Frontal cortex (tissue), 4 donors: ENCODE results near the gene CCBE1. TPM values are rescaled to one million over a fixed set of nuclear protein-coding genes. Genes with fewer than 3 reads are reported as not detected.
"Not testable (repeated sequence)": the region's sequence is repeated elsewhere in the genome, so short reads cannot be mapped to it uniquely, and the experiment has no call there.

ENCODE experiments used
- DNase-seq, 2 donors: peaks; one replicate each; pipeline ENCODE4 v3.0.0; 2012; ENCODE audit warnings: low spot score in 2 of 2
- FAIRE-seq: peaks from 2 replicates; lab custom pipeline; 2012; peaks lifted over from hg19 to GRCh38; lab: Jason Lieb, UNC
- total RNA-seq: library from RNA; depleted of rRNA; stranded (reverse); fragments of >200 nt; gene quantifications from one replicate; pipeline ENCODE4 v1.2.3, GENCODE V29; 2014
- donor health status: control.
- donor health status: control.
- donor health status: control.

CCBE1 gene
- 32.6 TPM for total RNA-seq

DNA sequence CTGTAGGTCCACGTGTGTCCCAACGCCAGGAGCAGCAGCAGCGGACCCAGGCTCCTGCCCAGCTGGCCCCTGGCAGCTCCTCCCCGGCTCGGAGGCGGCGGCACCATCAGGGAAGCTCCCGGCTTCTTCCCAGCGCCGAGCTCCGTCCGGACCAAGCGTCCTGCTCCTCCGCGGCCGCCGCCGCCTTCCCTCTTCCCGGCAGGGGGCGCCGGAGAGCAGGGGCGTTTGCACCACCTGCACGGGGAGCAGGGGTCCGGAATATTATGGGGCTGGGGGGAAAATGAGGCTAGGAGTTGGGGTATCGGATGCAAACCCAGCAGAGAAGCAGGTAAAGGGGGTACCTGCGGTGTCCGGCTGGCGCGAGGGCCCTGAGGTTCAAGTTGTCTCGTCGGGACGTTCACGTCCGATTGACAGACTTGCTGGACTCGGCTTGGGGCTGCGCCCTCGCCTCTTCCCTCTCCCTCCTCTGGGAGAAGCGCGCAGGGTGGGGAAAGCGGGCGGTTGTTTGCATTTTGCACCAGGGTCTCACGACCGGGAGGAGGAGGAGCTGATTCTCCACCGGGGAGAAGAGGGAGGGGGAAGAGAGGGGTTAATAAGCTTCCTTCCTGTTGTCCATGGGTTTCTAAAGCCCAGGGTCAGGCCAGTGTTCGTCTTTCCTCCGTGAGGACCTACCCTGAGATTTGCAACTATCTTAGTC lies at the start of gene CCBE1:
Gene CCBE1 (minus strand): TSS at position 188 of the 697 bp plus-strand sequence.
- FAIRE-seq, result no peak
- DNase-seq, result peak in 1 of 2 donors; percentile 46

DNA sequence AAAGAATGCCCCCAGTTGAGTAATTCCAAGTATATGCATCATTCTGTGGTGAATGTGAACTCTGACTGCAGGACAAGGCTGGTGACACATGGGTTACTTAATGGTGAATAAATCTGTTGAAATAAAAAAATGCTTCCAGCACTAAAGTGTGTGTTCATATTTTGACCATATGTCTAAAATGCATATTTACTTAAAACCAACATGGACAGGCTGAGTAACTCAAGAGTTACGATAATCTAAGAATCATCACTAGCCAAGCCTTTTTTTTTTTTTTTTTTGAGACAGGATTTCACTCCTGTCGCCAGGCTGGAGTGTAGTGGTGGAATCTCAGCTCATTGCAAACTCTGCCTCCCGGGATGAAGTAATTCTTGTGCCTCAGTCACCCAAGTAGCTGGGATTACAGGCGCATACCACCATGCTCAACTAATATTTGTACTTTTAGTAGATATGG lies 47.1 kb upstream of the CCBE1 start:
- DNase-seq (no peak), FAIRE-seq (no peak)

DNA sequence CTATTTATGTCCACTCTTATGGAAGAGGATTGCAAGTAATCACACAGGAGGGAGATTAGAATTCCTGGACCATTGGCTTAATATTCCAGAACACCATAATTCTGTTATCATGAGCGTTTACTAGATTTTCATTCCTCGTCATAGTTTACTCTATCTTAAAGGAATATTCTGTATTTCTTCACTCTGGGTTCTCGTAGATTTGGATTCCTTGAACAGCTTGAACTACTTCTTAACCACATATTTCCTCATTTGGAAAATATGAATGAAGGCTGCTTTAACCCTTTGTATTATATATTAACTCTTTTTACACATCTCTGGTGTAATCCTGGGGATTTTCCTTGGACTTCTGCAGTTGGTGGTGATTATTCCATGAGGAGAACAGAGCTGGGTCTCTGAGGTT lies 46.3 kb upstream of the CCBE1 start:
- FAIRE-seq, result no peak
- DNase-seq, result no peak

DNA sequence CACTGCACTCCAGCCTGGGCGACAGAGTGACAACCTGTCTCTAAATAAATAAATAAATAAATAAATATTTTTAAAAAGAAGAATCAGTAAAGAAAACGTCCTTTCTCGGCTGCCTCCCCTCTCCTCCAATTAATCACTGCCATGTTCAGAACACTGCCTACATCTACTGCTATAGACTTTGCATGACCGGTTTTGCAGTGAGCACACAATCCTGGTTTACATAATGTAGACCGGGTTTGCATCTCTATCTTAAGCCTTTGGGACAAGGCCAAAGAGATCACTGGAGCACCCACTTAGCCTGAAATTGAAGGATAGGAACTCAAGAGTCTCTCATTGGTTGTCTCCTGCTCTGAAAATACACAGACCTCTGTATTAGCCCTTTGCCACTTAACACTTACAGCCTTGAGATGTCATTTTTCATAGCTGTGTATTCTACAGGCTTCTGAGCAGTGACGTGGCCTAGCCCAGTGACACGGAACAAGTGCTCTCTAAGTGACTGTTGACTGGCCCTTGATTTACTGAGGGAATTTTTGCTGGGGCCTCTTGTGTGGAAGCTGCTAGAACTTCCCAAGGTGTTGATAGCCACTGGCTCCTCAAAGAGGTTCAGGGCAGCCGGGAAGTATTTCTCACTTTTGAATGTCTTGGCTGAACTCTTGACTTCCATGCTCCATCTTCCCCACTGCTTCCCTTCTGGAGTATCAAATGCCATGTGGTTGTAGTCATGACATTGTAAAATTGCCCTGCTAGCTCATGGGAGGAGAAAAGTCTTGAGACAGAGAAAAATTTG lies 45.3 kb upstream of the CCBE1 start:
- no peak for FAIRE-seq
- DNase-seq, result no peak

- no peak for DNase-seq
- no peak for FAIRE-seq
These were observed 42.9 kb upstream of the CCBE1 start for GRCh38 chr18:59740141-59740540.

- no peak for FAIRE-seq
- no peak for DNase-seq
These were observed 40.6 kb upstream of the CCBE1 start for GRCh38 chr18:59737776-59738300.

DNA sequence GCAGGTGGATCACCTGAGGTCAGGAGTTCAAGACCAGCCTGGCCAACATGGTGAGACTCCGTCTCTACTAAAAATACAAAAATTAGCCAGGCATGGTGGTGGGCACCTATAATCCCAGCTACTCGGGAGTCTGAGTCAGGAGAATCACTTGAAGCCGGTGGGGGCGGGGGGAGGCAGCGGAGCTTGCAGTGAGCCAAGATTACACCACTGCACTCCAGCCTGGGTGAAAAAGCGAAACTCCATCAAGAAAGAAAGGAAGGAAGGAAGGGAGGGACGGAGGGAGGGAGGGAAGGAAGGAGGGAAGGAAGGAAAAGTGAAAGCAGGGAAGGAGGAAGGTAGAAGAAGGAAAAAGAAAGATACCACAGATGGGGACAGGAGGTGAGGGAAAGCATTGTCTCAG lies 40.1 kb upstream of the CCBE1 start:
- not testable (repeated sequence) for FAIRE-seq, DNase-seq

DNA sequence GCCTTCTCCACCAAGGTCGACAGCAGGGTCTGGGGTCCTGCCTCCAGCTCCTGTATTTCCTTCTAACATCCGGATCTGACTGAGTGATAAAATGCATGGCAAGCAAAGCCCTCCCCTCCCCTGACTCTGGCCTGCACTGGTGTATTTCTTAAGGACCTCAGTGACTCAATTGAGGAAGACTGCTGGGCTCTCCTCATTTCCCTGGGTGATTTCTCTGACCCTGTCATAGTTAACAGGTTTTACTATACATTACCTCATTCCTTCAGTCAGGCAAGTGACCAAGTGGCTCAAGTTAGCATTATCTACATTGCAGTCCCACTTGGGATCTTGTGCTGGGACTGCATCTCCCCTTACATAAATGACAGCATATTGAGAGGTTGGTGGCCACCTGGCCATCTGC lies 38.8 kb upstream of the CCBE1 start:
- no peak for FAIRE-seq
- DNase-seq, result no peak

DNA sequence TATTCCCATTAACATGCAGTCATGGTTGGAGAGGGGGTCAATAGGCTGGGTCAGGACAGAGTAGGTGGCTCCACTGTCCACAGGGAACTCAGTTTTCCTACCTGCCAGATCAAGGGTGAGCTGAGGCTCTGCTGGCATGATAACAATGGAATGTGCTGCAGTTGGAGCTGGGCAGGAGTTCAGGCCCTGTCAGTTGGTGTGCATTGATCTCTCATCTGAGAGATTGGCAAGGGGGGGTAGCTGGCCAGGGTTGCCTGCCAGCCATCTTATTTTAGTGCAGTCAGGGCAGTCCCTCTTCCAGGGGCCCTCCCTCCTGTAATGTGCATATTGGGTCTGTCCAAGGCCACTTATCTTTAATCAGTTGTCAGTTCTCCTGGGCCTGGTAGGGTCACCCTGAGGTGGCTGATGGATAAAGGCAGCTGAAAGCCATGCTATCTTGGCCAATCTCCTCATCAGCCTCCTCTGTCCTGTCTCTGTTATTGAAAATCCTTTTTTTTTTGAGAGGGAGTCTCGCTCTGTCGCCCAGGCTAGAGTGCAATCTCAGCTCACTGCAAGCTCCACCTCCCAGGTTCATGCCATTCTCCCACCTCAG lies 38.1 kb upstream of the CCBE1 start:
- FAIRE-seq (no peak), DNase-seq (no peak)

- DNase-seq (no peak), FAIRE-seq (no peak)
These were observed 36.2 kb upstream of the CCBE1 start for GRCh38 chr18:59733421-59733820.

DNA sequence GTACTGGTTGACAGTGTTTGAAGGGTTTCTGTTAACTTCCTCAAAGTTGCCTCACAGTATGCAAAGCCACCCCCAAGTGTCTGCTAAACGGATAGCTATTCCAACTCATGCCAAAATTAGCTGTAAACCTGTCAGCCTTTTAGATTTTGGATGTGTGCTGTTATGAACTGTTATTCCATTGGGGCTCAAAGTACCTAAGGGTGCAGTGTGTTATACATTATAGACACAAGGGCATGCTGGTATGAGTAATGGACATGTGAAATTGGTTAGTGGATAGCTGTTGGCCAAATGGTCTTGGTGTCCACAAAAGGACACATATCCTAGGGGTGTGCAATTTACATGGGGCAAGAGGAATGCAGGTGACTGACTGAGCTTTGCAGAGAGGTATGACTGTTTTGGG lies 33.7 kb upstream of the CCBE1 start:
- DNase-seq (no peak), FAIRE-seq (no peak)

DNA sequence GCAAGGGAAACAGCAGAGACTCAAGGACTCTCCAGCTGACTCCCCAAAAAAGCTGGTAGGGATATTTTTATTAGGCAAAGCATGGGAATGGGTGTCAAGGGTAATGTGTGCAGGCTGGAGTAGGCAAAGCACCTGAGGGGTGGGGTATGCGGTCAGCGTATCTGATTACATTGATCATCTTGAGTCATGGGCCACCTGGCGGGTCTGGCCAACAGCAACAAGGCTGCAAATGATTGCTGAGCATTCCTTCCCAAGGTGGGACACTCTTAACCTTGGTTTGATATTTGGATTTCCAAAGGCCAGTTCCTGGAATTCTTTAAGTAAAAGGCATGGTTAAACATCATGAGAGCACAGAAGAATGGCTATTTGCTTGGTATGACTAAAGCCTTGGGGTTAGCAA lies 32.6 kb upstream of the CCBE1 start:
- DNase-seq, result no peak
- FAIRE-seq, result no peak

DNA sequence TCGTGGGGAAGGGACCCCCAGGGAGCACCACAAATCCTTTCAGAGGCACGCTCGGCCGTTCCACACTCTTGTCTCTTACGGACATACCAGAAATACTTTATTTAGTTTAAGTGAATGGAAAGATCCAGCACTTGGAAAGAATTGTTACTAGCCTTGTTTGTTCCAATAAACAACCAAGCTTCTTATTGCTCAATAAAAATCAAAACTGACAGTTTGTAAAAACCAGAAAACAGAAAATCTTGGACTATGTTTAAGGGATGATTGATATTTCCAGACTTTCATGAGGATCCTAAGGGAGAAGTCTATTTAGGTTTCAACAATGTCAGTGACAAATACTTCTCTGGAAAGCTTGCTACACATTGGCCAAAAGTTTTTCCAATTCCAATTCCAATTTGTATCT lies 31.6 kb upstream of the CCBE1 start:
- no peak for FAIRE-seq
- DNase-seq, result no peak

DNA sequence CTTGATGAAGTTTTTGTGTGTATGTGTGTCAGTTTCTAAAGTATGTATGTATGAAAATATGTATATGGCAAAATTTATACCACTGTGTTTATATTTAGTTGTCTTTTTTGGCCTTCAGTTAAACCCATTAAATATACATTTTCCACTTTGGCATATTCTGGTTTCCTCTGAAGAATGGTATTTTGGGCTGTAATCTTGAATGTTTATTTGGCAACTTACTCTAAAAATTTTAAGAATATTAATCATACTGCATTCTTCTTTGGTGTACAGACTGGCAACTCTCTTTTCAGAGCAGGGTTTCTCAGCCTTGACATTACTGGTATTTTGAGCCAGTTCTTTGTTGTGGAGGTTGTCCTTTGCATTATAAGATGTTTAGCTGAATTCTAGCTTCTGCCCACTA lies 27.9 kb upstream of the CCBE1 start:
- DNase-seq (no peak), FAIRE-seq (no peak)

- no peak for FAIRE-seq
- no peak for DNase-seq
These were observed 26.9 kb upstream of the CCBE1 start for GRCh38 chr18:59724103-59724502.

DNA sequence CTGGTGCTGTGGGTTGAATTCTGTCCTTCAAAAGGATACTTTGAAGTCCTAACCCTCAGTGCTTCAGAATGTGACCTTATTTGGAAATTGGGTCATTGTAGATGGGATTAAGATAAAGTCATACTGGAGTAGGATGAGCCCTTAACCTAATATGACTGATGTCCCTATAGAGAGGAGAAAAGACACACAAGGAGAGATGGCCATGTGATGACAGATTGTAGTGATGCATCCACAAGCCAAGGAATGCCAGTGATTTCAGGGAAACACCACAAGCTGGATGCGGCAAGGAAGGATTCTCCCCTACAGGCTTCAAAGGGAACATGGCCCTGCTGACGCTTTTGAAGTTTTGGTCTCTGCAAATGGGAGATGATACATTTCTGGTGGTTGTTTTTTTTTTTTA lies 24.7 kb upstream of the CCBE1 start:
- no peak for FAIRE-seq
- DNase-seq, result no peak

- FAIRE-seq, result no peak
- DNase-seq, result no peak
These were observed 24.0 kb upstream of the CCBE1 start for GRCh38 chr18:59721211-59721610.

GRCh38 chr18:59719544-59720181 lies 22.4 kb upstream of the CCBE1 start:
- DNase-seq (no peak), FAIRE-seq (no peak)

- DNase-seq, result no peak
- no peak for FAIRE-seq
These were observed 21.4 kb upstream of the CCBE1 start for GRCh38 chr18:59718464-59719157.

DNA sequence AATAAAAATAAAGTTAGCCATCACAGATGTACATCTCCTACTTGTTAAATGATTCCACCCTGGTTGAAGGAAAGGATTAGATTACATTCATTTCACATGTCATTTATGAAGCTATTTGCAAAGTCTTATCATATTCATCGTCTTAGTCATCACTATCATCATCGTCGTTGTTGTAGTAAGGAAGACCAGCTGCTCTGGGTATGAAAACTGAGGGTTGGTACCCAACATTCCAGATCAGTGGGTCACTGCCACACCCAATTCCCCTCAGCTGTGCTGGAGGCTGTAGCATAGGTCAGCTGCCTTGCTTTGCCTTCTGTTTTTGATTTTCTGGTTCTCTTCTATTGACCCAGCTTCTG lies 20.9 kb upstream of the CCBE1 start:
- no peak for FAIRE-seq

More for the DNA sequence above, 20.9 kb upstream of the CCBE1 start:
- DNase-seq, result no peak
